ENCODE results near the gene TBCD. TPM values are rescaled to one million over a fixed set of nuclear protein-coding genes. Genes with fewer than 3 reads are reported as not detected.

Gene TBCD
- total RNA-seq = 84.8 TPM
- long read RNA-seq, full-length matches to known transcripts = 7 of 42 reads
- long read RNA-seq, partial matches to known transcripts = 14 of 42 reads
- long read RNA-seq, other reads (novel, unspliced or antisense) = 21 of 42 reads

GRCh38 chr17:82751571-82752370 lies at the start of gene TBCD:
TSS of gene TBCD (plus strand) at chr17:82752065. CDS start at chr17:82752194, 129 bp downstream.
- peak; percentile 91 for DNase-seq
- intact Hi-C loops (cut with DNase I) = no loop called here
- no peaks in the 10 kb centered on the region for H3K36me3 ChIP-seq
- H3K4me1 ChIP-seq = peaks cover 14% of the 10 kb centered on the region
- H3K27me3 ChIP-seq (ENCODE audit: low read depth) = no peaks in the 10 kb centered on the region
- TF ChIP-seq, protein P1, sequence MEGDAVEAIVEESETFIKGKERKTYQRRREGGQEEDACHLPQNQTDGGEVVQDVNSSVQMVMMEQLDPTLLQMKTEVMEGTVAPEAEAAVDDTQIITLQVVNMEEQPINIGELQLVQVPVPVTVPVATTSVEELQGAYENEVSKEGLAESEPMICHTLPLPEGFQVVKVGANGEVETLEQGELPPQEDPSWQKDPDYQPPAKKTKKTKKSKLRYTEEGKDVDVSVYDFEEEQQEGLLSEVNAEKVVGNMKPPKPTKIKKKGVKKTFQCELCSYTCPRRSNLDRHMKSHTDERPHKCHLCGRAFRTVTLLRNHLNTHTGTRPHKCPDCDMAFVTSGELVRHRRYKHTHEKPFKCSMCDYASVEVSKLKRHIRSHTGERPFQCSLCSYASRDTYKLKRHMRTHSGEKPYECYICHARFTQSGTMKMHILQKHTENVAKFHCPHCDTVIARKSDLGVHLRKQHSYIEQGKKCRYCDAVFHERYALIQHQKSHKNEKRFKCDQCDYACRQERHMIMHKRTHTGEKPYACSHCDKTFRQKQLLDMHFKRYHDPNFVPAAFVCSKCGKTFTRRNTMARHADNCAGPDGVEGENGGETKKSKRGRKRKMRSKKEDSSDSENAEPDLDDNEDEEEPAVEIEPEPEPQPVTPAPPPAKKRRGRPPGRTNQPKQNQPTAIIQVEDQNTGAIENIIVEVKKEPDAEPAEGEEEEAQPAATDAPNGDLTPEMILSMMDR (IDR thresholded peaks at IDR 0.05) = no peak
- peak within 1 kb of the TSS; percentile 77 for H3K27ac ChIP-seq
- peak; percentile 95 for ATAC-seq
- H3K9me3 ChIP-seq = no peaks in the 10 kb centered on the region
- H3K4me3 ChIP-seq = peak within 1 kb of the TSS; percentile 93

- no peaks in the 10 kb centered on the region for H3K27me3 ChIP-seq (ENCODE audit: low read depth)
- H3K4me1 ChIP-seq = peaks cover 9% of the 10 kb centered on the region
- H3K4me3 ChIP-seq = no peak overlapping the region
- no peaks in the 10 kb centered on the region for H3K9me3 ChIP-seq
- no peak overlapping the region for H3K27ac ChIP-seq
- TF ChIP-seq, protein P1 (IDR thresholded peaks at IDR 0.05) = no peak
- ATAC-seq (no peak), DNase-seq (peak; percentile 28)
- no peaks in the 10 kb centered on the region for H3K36me3 ChIP-seq
- intact Hi-C loops (cut with DNase I) = no loop called here
These were observed 49.5 kb upstream of the TBCD start for GRCh38 chr17:82702231-82702927.

DNA sequence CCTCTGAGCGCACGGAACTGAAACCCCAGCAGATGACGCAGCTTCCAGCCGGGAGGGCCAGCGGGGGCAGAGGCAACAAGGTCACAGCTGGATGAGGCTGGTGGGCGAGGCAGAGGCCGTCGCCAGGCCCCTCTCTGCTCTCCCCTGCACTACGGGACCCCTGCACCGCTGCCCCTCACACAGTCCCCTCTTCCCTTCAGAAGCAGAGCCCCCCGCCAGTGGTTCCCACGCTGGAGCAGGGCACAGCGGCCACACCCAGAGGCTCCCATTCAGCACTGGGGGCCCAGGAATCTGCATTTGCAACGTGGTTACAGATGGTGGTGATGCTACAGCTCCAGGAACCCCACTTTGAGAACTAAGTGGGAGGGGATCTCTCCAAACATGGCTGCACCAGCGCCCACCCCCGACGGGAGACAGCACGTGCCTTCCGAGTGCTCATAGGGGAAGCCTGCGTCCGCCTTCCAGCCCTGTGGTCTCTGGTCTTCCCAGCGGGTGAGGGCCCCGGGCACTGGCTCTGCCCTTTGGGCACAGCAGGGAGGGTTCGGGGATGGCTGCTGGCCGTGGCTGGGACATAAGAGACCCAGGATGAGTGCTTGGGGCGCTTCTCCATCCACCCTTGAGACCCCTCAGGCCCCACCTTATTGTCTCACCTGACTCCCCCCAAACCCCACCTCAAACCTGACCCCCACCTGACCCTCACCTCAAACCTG lies 48.7 kb upstream of the TBCD start:
- intact Hi-C loops (cut with DNase I) = no loop called here
- H3K9me3 ChIP-seq = no peaks in the 10 kb centered on the region
- TF ChIP-seq, protein P1 (IDR thresholded peaks at IDR 0.05) = no peak
- no peak overlapping the region for H3K27ac ChIP-seq
- no peak overlapping the region for H3K4me3 ChIP-seq
- DNase-seq (peak; percentile 45), ATAC-seq (no peak)
- no peaks in the 10 kb centered on the region for H3K27me3 ChIP-seq (ENCODE audit: low read depth)
- no peaks in the 10 kb centered on the region for H3K36me3 ChIP-seq
- H3K4me1 ChIP-seq = peaks cover 6% of the 10 kb centered on the region

- Histone ChIP-seq H3K27me3 (ENCODE audit: low read depth) (no peaks in the 10 kb centered on the region), H3K27ac (no peak overlapping the region), H3K36me3 (no peaks in the 10 kb centered on the region), H3K4me3 (no peak overlapping the region), H3K9me3 (no peaks in the 10 kb centered on the region), H3K4me1 (peaks cover 4% of the 10 kb centered on the region)
- TF ChIP-seq, protein P1 (IDR thresholded peaks at IDR 0.05) = no peak
- no peak for ATAC-seq
- DNase-seq = no peak
- intact Hi-C loops (cut with DNase I) = no loop called here
These were observed 47.7 kb upstream of the TBCD start for GRCh38 chr17:82703935-82704865.

All from lower lobe of right lung (tissue), 2 donors.